GM23338 (cell line): ENCODE results near the gene FCHSD2.

Experiments
- CREB1 ChIP-seq: fragments of 250-450 bp; sonication (Bioruptor Pico); IDR thresholded peaks from 2 replicates; pipeline ENCODE4 v1.5.0; 2020; ENCODE audit warnings: low read depth, mild to moderate bottlenecking, moderate library complexity
- CTCF ChIP-seq, 2 experiments: fragments of 200-600 bp in 1 of 2; sonication (generic) in 1 of 2; conservative IDR thresholded peaks; 2 replicates each; pipeline versions ENCODE4 v1.5.1 to v1.6.1; 2016 to 2017; ENCODE audit warnings: antibody characterized with exemption in 2 of 2, low read depth in 2 of 2, mild to moderate bottlenecking in 2 of 2, moderate library complexity in 1 of 2
- EZH2 ChIP-seq: fragments of 200-600 bp; sonication (generic); IDR thresholded peaks from one replicate; pipeline ENCODE4 v1.8.0; 2017; ENCODE audit warnings: antibody characterized with exemption, mild to moderate bottlenecking, low read depth; ENCODE audit not compliant: unreplicated experiment
- EZH2phosphoT487 ChIP-seq: fragments of 200-600 bp; sonication (generic); IDR thresholded peaks from one replicate; pipeline ENCODE4 v1.8.1; 2018; ENCODE audit warnings: antibody characterized with exemption; ENCODE audit not compliant: unreplicated experiment
- JUNB ChIP-seq: IDR thresholded peaks from one replicate; pipeline ENCODE4 v1.6.1; 2016; ENCODE audit warnings: antibody characterized with exemption; ENCODE audit not compliant: unreplicated experiment
- POLR2AphosphoS5 ChIP-seq: IDR thresholded peaks from 2 replicates; pipeline ENCODE4 v1.6.1; 2016; ENCODE audit warnings: antibody characterized with exemption, low read depth
- ZNF114 ChIP-seq: fragments of 250-450 bp; sonication (Bioruptor Pico); IDR thresholded peaks from 2 replicates; pipeline ENCODE4 v1.5.0; 2020; ENCODE audit warnings: mild to moderate bottlenecking, moderate library complexity
- ZNF331 ChIP-seq: fragments of 250-450 bp; sonication (Bioruptor Pico); IDR thresholded peaks from 2 replicates; pipeline ENCODE4 v1.5.0; 2020; ENCODE audit warnings: low read depth, mild to moderate bottlenecking, moderate library complexity
- TF ChIP-seq, protein P1 (sequence below): IDR thresholded peaks from one replicate; pipeline ENCODE4 v1.6.1; 2018; ENCODE audit warnings: antibody characterized with exemption; ENCODE audit not compliant: unreplicated experiment

DNA sequence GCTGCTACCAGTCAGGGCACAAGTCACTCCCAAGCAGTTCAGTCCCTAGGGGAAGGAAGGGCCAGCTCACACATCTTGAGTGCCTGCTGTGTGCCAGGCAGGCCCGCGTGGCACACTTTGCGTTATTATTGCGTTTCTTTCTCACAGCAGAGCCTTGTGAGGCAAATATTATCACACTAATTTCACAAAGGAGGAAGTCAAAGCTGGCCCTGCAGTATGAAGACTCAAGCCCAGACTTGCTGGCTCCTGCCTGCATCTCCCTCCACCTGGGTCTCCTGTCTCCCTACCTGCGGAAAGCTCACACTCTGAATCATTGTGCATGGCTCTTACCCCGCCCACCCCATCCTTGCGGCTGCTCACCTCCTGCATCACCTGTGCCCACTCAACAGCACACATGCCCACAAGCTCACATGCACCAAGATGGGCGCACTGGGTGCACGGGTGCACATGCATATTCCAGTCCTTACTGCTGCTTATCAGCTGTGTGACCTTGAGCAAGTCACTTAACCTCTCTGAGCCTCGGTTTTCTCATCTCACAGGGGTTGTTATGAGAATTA is 44.3 kb upstream of the FCHSD2 start:
- TF ChIP-seq EZH2 (no peak), POLR2AphosphoS5 (no peak), CTCF (conservative IDR thresholded peaks at IDR 0.05; ENCODE audit: low read depth in 2 of 2) (no peak), ZNF114 (CRISPR knock-in tag) (no peak), EZH2phosphoT487 (no peak), JUNB (no peak), CREB1 (CRISPR knock-in tag) (no peak), ZNF331 (CRISPR knock-in tag) (no peak)
- TF ChIP-seq, protein P1, sequence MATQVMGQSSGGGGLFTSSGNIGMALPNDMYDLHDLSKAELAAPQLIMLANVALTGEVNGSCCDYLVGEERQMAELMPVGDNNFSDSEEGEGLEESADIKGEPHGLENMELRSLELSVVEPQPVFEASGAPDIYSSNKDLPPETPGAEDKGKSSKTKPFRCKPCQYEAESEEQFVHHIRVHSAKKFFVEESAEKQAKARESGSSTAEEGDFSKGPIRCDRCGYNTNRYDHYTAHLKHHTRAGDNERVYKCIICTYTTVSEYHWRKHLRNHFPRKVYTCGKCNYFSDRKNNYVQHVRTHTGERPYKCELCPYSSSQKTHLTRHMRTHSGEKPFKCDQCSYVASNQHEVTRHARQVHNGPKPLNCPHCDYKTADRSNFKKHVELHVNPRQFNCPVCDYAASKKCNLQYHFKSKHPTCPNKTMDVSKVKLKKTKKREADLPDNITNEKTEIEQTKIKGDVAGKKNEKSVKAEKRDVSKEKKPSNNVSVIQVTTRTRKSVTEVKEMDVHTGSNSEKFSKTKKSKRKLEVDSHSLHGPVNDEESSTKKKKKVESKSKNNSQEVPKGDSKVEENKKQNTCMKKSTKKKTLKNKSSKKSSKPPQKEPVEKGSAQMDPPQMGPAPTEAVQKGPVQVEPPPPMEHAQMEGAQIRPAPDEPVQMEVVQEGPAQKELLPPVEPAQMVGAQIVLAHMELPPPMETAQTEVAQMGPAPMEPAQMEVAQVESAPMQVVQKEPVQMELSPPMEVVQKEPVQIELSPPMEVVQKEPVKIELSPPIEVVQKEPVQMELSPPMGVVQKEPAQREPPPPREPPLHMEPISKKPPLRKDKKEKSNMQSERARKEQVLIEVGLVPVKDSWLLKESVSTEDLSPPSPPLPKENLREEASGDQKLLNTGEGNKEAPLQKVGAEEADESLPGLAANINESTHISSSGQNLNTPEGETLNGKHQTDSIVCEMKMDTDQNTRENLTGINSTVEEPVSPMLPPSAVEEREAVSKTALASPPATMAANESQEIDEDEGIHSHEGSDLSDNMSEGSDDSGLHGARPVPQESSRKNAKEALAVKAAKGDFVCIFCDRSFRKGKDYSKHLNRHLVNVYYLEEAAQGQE, result no peak
